ENCODE measurements around the gene CPEB3. TPM values are rescaled to one million over a fixed set of nuclear protein-coding genes. Genes with fewer than 3 reads are reported as not detected.

The CPEB3 gene
- total RNA-seq, 1 experiment from 2014 or later = 1.0 TPM

DNA sequence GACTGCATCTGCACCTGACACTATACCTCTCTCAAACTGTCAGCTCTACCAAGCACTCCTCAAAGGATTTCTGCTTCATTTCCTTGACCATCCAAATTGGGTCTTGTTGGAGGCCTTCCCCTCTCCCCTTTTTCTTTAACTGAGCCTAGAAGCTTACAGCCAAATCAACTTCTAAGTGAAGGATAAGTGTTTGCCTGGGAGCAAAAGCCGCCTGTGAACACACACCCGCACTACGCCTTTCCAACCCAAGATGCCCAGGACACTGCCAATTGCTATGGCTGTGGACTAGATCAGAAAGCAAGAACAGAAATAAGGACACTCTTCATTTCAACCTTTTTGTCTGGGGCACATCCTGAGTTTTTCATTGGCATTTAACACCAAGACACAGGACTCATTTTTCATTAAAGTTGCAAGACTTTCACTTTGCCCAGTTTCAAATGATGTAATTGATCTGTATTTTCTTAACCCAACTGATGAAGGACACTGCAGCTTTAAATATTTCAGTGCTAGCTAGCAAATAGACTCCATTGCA lies 52.8 kb downstream of the CPEB3 start:
- no peaks in the 10 kb centered on the region for H3K4me1 ChIP-seq (ENCODE audit: insufficient read depth, low read length)
- H2BK20ac ChIP-seq (ENCODE audit: low read depth, low read length, poor library complexity, severe bottlenecking) = no peak overlapping the region
- no peak overlapping the region for H3T11ph ChIP-seq (ENCODE audit: low read length)
- no CpG with 5 or more reads among the region's 3 CpGs for WGBS (ENCODE audit: extremely low coverage, insufficient read length, low lambda C conversion rate)
- H3K79me2 ChIP-seq (ENCODE audit: insufficient read depth, low read length) = no peaks in the 10 kb centered on the region
- no peak overlapping the region for H3K27ac Mint-ChIP-seq
- no peak overlapping the region for H3K9ac ChIP-seq (ENCODE audit: extremely low read depth, insufficient read length, low read length)
- no peak overlapping the region for H3K14ac ChIP-seq (ENCODE audit: insufficient read depth, low read length)
- peaks cover 22% of the 10 kb centered on the region for H3K23me2 ChIP-seq (ENCODE audit: insufficient read length, low read depth, low read length, poor library complexity, severe bottlenecking)
- no peak overlapping the region for H3K56ac ChIP-seq (ENCODE audit: insufficient read length, low read depth, low read length)
- H3K9me3 Mint-ChIP-seq = no peaks in the 10 kb centered on the region
- no peak overlapping the region for H3K4me3 Mint-ChIP-seq
- H3K18ac ChIP-seq (ENCODE audit: insufficient read length, low read depth, low read length) = no peak overlapping the region
- no peak for DNase-seq
- no peak overlapping the region for H3K27ac ChIP-seq (ENCODE audit: insufficient read length, low read depth, low read length)
- TF ChIP-seq, protein P1, sequence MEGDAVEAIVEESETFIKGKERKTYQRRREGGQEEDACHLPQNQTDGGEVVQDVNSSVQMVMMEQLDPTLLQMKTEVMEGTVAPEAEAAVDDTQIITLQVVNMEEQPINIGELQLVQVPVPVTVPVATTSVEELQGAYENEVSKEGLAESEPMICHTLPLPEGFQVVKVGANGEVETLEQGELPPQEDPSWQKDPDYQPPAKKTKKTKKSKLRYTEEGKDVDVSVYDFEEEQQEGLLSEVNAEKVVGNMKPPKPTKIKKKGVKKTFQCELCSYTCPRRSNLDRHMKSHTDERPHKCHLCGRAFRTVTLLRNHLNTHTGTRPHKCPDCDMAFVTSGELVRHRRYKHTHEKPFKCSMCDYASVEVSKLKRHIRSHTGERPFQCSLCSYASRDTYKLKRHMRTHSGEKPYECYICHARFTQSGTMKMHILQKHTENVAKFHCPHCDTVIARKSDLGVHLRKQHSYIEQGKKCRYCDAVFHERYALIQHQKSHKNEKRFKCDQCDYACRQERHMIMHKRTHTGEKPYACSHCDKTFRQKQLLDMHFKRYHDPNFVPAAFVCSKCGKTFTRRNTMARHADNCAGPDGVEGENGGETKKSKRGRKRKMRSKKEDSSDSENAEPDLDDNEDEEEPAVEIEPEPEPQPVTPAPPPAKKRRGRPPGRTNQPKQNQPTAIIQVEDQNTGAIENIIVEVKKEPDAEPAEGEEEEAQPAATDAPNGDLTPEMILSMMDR (conservative IDR thresholded peaks at IDR 0.05) = no peak
- H4K8ac ChIP-seq (replicated peaks; ENCODE audit: insufficient read length, low read depth, low read length) = no peak overlapping the region
- no peak overlapping the region for H2BK12ac ChIP-seq (ENCODE audit: insufficient read length, low read depth, low read length)
- H2AK5ac ChIP-seq (ENCODE audit: insufficient read length, low read length) = no peak overlapping the region
- H3K27me3 Mint-ChIP-seq (ENCODE audit: low read depth) = peaks cover 63% of the 10 kb centered on the region
- peaks cover 0 to 2% (median 0%) of the 10 kb centered on the region in 3 experiments; a peak in 2 of 7 replicates for H3K36me3 Mint-ChIP-seq (ENCODE audit: insufficient read depth in 1 of 3, low read depth in 3 of 3)
- H3K4me1 Mint-ChIP-seq = peaks cover 23 to 30% of the 10 kb centered on the region in 2 experiments
- H3K9me3 ChIP-seq (ENCODE audit: control insufficient read depth, low read depth, low read length) = no peaks in the 10 kb centered on the region
- no peak overlapping the region for H4K5ac ChIP-seq (ENCODE audit: insufficient read length, low read depth, low read length)
- H3K23ac ChIP-seq (ENCODE audit: insufficient read length, low read depth, low read length) = no peak overlapping the region
- H2AFZ ChIP-seq (ENCODE audit: low read length) = no peak overlapping the region
- no peak overlapping the region for H2BK120ac ChIP-seq (ENCODE audit: low read depth, low read length, poor library complexity, severe bottlenecking)
- H3K27me3 ChIP-seq (ENCODE audit: insufficient read depth, low read length) = peaks cover 18% of the 10 kb centered on the region; the same call in 1 of the 2 replicates
- no peak overlapping the region for H2BK15ac ChIP-seq (ENCODE audit: low read depth, low read length)
- H4K91ac ChIP-seq (ENCODE audit: insufficient read length, low read depth, low read length) = no peak overlapping the region
- H3K79me1 ChIP-seq (ENCODE audit: insufficient read depth, low read depth, low read length, poor library complexity, severe bottlenecking) = no peaks in the 10 kb centered on the region
- no peak overlapping the region for H3K4me2 ChIP-seq (ENCODE audit: insufficient read depth, insufficient read length, low read length)
- H2BK5ac ChIP-seq (ENCODE audit: insufficient read length, low read length) = no peak overlapping the region
- H4K20me1 ChIP-seq (ENCODE audit: control insufficient read depth, insufficient read depth, insufficient read length) = no peaks in the 10 kb centered on the region
- H3K4ac ChIP-seq (ENCODE audit: low read depth, low read length) = no peak overlapping the region
